ENCODE measurements around the gene MIPEP.

Gene MIPEP

GRCh38 chr13:23743278-23744076 is 145.7 kb downstream of the MIPEP start:
- in situ Hi-C loops (cut with MboI; ENCODE audit: low pct_unique_long_range_greater_than_20kb, low sequenced_read_pairs, unreplicated experiment), result no loop called here
- DNase-seq (ENCODE audit: low spot score), result peak; percentile 22
- no peak for TF ChIP-seq CTCF (IDR thresholded peaks at IDR 0.05; ENCODE audit: extremely low read depth, insufficient read depth, missing control alignments)

GRCh38 chr13:23741879-23742510 is 147.2 kb downstream of the MIPEP start:
- in situ Hi-C loops (cut with MboI; ENCODE audit: low pct_unique_long_range_greater_than_20kb, low sequenced_read_pairs, unreplicated experiment), result no loop called here
- peak; percentile 35 for TF ChIP-seq CTCF (IDR thresholded peaks at IDR 0.05; ENCODE audit: extremely low read depth, insufficient read depth, missing control alignments)
- no peak for DNase-seq (ENCODE audit: low spot score)

- in situ Hi-C loops (cut with MboI; ENCODE audit: low pct_unique_long_range_greater_than_20kb, low sequenced_read_pairs, unreplicated experiment), result no loop called here
- DNase-seq (ENCODE audit: low spot score), result no peak
- TF ChIP-seq CTCF (IDR thresholded peaks at IDR 0.05; ENCODE audit: extremely low read depth, insufficient read depth, missing control alignments), result no peak
These were observed 149.2 kb downstream of the MIPEP start for GRCh38 chr13:23740002-23740401.

- TF ChIP-seq CTCF (IDR thresholded peaks at IDR 0.05; ENCODE audit: extremely low read depth, insufficient read depth, missing control alignments), result no peak
- DNase-seq (ENCODE audit: low spot score), result no peak
- in situ Hi-C loops (cut with MboI; ENCODE audit: low pct_unique_long_range_greater_than_20kb, low sequenced_read_pairs, unreplicated experiment), result no loop called here
These were observed 149.6 kb downstream of the MIPEP start for GRCh38 chr13:23739596-23739995.

GRCh38 chr13:23736541-23736940 is 152.7 kb downstream of the MIPEP start:
- DNase-seq (ENCODE audit: low spot score), result no peak
- TF ChIP-seq CTCF (IDR thresholded peaks at IDR 0.05; ENCODE audit: extremely low read depth, insufficient read depth, missing control alignments), result no peak
- in situ Hi-C loops (cut with MboI; ENCODE audit: low pct_unique_long_range_greater_than_20kb, low sequenced_read_pairs, unreplicated experiment), result no loop called here

- in situ Hi-C loops (cut with MboI; ENCODE audit: low pct_unique_long_range_greater_than_20kb, low sequenced_read_pairs, unreplicated experiment), result no loop called here
- no peak for TF ChIP-seq CTCF (IDR thresholded peaks at IDR 0.05; ENCODE audit: extremely low read depth, insufficient read depth, missing control alignments)
- DNase-seq (ENCODE audit: low spot score), result no peak
These were observed 153.9 kb downstream of the MIPEP start for GRCh38 chr13:23735329-23735728.

Measured in GM13977 (cell line).